Gastroesophageal sphincter (tissue), 4 donors: ENCODE data around the gene NEUROD6. TPM values are rescaled to one million over a fixed set of nuclear protein-coding genes. Genes with fewer than 3 reads are reported as not detected.

Experiments
- ATAC-seq: fragments of 150-250 bp; one replicate; pipeline ENCODE4 v1.9.1; 2016; ENCODE audit warnings: mild to moderate bottlenecking, moderate library complexity
- H3K27ac ChIP-seq, 4 donors: fragments of 200-600 bp; sonication (generic) in 3 of 4; 1 replicate in 3 of 4; 2 replicates in 1 of 4; pipeline ENCODE4 v1.5.1; 2016 to 2019
- H3K27me3 ChIP-seq: fragments of 200-600 bp; sonication (generic); one replicate; pipeline ENCODE4 v1.5.1; 2019
- H3K36me3 ChIP-seq, 2 donors: fragments of 200-600 bp; sonication (generic); one replicate each; pipeline ENCODE4 v1.5.1; 2019; ENCODE audit warnings: control low read depth in 1 of 2
- H3K4me1 ChIP-seq, 3 donors: fragments of 200-600 bp; sonication (generic); 1 replicate in 2 of 3; 2 replicates in 1 of 3; pipeline ENCODE4 v1.5.1; 2016 to 2019; ENCODE audit warnings: control low read depth in 2 of 3
- H3K4me3 ChIP-seq, 2 donors: fragments of 200-600 bp; sonication (generic); one replicate each; pipeline ENCODE4 v1.5.1; 2019; ENCODE audit warnings: mild to moderate bottlenecking in 1 of 2, moderate library complexity in 1 of 2
- H3K9me3 ChIP-seq, 3 donors: fragments of 200-600 bp; sonication (generic); one replicate each; pipeline ENCODE4 v1.5.1; 2017 to 2019; ENCODE audit warnings: control low read depth in 2 of 3
- EP300 ChIP-seq: sonication (generic); formaldehyde crosslinking; IDR thresholded peaks from one replicate; pipeline ENCODE4 v1.6.1; 2017; ENCODE audit warnings: antibody characterized with exemption, mild to moderate bottlenecking
- POLR2A ChIP-seq, 2 donors: fragments of 450-650 bp; IDR thresholded peaks; one replicate each; pipeline ENCODE4 v1.6.1; 2017; ENCODE audit warnings: antibody characterized with exemption in 2 of 2, mild to moderate bottlenecking in 2 of 2, moderate library complexity in 1 of 2
- POLR2AphosphoS5 ChIP-seq: sonication (generic); formaldehyde crosslinking; IDR thresholded peaks from one replicate; pipeline ENCODE4 v1.6.1; 2017; ENCODE audit warnings: antibody characterized with exemption
- WGBS, 2 donors: methylation state at CpG; one replicate each; pipeline ENCODE4 v1.1.5; 2018; ENCODE audit warnings: low coverage in 1 of 2; 5-methylcytosine and 5-hydroxymethylcytosine counted together
- total RNA-seq, 4 donors: library from RNA; depleted of rRNA; stranded (reverse); fragments of >200 nt; gene quantifications; one replicate each; pipeline ENCODE4 v1.1.0, GENCODE V29; 2016
- TF ChIP-seq, protein P1 (sequence below), 4 experiments: fragments of 200-600 bp in 2 of 4; fragments of 450-650 bp in 2 of 4; sonication (generic) in 1 of 4; IDR thresholded peaks; one replicate each; pipeline ENCODE4 v1.5.1; 2017 to 2019; ENCODE audit warnings: antibody characterized with exemption in 4 of 4, mild to moderate bottlenecking in 2 of 4, moderate library complexity in 2 of 4

Gene NEUROD6
- total RNA-seq, 4 donors from 2014 or later, result not detected

GRCh38 chr7:31307972-31308371 lies 32.6 kb downstream of the NEUROD6 start:
- H3K4me1 ChIP-seq, result no peaks in the 10 kb centered on the region
- TF ChIP-seq POLR2A (IDR thresholded peaks at IDR 0.05), result no peak
- TF ChIP-seq, protein P1, sequence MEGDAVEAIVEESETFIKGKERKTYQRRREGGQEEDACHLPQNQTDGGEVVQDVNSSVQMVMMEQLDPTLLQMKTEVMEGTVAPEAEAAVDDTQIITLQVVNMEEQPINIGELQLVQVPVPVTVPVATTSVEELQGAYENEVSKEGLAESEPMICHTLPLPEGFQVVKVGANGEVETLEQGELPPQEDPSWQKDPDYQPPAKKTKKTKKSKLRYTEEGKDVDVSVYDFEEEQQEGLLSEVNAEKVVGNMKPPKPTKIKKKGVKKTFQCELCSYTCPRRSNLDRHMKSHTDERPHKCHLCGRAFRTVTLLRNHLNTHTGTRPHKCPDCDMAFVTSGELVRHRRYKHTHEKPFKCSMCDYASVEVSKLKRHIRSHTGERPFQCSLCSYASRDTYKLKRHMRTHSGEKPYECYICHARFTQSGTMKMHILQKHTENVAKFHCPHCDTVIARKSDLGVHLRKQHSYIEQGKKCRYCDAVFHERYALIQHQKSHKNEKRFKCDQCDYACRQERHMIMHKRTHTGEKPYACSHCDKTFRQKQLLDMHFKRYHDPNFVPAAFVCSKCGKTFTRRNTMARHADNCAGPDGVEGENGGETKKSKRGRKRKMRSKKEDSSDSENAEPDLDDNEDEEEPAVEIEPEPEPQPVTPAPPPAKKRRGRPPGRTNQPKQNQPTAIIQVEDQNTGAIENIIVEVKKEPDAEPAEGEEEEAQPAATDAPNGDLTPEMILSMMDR (IDR thresholded peaks at IDR 0.05), result no peak
- no peak for TF ChIP-seq EP300
- TF ChIP-seq POLR2AphosphoS5, result no peak
- WGBS, 2 donors, result 40 to 44% methylated on average over 5 to 7 of the region's 7 CpGs
- ATAC-seq, result no peak
- H3K27me3 ChIP-seq, result peaks cover 38% of the 10 kb centered on the region
- H3K4me3 ChIP-seq, result no peak overlapping the region
- H3K36me3 ChIP-seq, result no peaks in the 10 kb centered on the region
- H3K9me3 ChIP-seq, result no peaks in the 10 kb centered on the region
- H3K27ac ChIP-seq, result no peak overlapping the region

GRCh38 chr7:31305260-31305659 lies 35.3 kb downstream of the NEUROD6 start:
- Histone ChIP-seq H3K27ac (no peak overlapping the region), H3K4me1 (no peaks in the 10 kb centered on the region), H3K9me3 (no peaks in the 10 kb centered on the region), H3K27me3 (peaks cover 37% of the 10 kb centered on the region), H3K36me3 (no peaks in the 10 kb centered on the region), H3K4me3 (no peak overlapping the region)
- 43 to 62% methylated on average over 1 of the region's 1 CpG for WGBS, 2 donors
- no peak for TF ChIP-seq EP300
- TF ChIP-seq POLR2AphosphoS5, result no peak
- TF ChIP-seq POLR2A (IDR thresholded peaks at IDR 0.05), result no peak
- TF ChIP-seq, protein P1 (IDR thresholded peaks at IDR 0.05), result no peak
- ATAC-seq, result no peak

- Histone ChIP-seq H3K36me3 (no peaks in the 10 kb centered on the region), H3K27me3 (peaks cover 35% of the 10 kb centered on the region), H3K27ac (no peak overlapping the region), H3K9me3 (no peaks in the 10 kb centered on the region), H3K4me1 (no peaks in the 10 kb centered on the region), H3K4me3 (no peak overlapping the region)
- no peak for TF ChIP-seq POLR2A (IDR thresholded peaks at IDR 0.05)
- TF ChIP-seq, protein P1 (IDR thresholded peaks at IDR 0.05), result no peak
- TF ChIP-seq EP300, result no peak
- no peak for TF ChIP-seq POLR2AphosphoS5
- no peak for ATAC-seq
- WGBS, 2 donors, result 56 to 59% methylated on average over 3 to 4 of the region's 4 CpGs
Observed at GRCh38 chr7:31304446-31304845, 36.1 kb downstream of the NEUROD6 start.

DNA sequence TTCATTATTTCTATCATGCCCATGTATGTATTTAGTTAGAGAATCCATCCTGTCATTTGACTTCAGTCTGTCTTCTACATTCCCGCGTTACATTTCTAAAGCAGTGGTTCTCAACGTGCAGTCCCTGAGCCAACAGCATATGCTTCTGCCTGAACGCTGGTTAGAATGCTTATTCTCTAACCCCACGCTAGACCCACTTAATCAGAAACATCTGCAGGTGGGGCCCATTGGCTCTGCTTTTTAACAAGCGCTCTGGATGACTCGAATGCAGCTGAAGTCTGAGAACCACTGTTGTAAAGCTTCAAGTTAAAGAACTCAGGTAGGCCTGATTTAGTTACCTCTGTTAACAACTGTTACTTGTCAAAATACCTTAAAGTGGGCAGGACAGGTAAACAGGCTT lies 38.2 kb downstream of the NEUROD6 start:
- H3K27me3 ChIP-seq, result peaks cover 19% of the 10 kb centered on the region
- TF ChIP-seq, protein P1 (IDR thresholded peaks at IDR 0.05), result no peak
- TF ChIP-seq POLR2A (IDR thresholded peaks at IDR 0.05), result no peak
- TF ChIP-seq POLR2AphosphoS5, result no peak
- TF ChIP-seq EP300, result no peak
- no peak overlapping the region for H3K27ac ChIP-seq
- peaks cover 0 to 3% (median 0%) of the 10 kb centered on the region in 3 donors for H3K9me3 ChIP-seq
- WGBS, 2 donors, result 60 to 72% methylated on average over 4 to 5 of the region's 7 CpGs
- ATAC-seq, result no peak
- H3K36me3 ChIP-seq, result no peaks in the 10 kb centered on the region
- H3K4me1 ChIP-seq, result no peaks in the 10 kb centered on the region
- H3K4me3 ChIP-seq, result no peak overlapping the region

GRCh38 chr7:31299336-31299735 lies 41.2 kb downstream of the NEUROD6 start:
- TF ChIP-seq, protein P1 (IDR thresholded peaks at IDR 0.05), result no peak
- TF ChIP-seq POLR2AphosphoS5 (no peak), EP300 (no peak), POLR2A (IDR thresholded peaks at IDR 0.05) (no peak)
- Histone ChIP-seq H3K27ac (no peak overlapping the region), H3K4me3 (no peak overlapping the region), H3K36me3 (no peaks in the 10 kb centered on the region), H3K9me3 (peaks cover 0 to 3% (median 0%) of the 10 kb centered on the region in 3 donors), H3K4me1 (no peaks in the 10 kb centered on the region), H3K27me3 (no peaks in the 10 kb centered on the region)
- 0 to 33% methylated on average over 1 of the region's 1 CpG for WGBS, 2 donors
- ATAC-seq, result no peak
